Activated T-helper 1 cell treated with Interleukin-2 at 50 U/mL for 16 hours (primary cell): ENCODE measurements around the gene CHTF18.
"Not testable (repeated sequence)": the region's sequence is repeated elsewhere in the genome, so short reads cannot be mapped to it uniquely, and the experiment has no call there.

ENCODE experiments used
- DNase-seq: peaks from one replicate; pipeline ENCODE4 v3.0.0-alpha.2; 2020; ENCODE audit warnings: low read depth

The CHTF18 gene

GRCh38 chr16:788399-789126 lies at the start of gene CHTF18:
Gene CHTF18, plus strand, starts transcription at chr16:788620. Its CDS starts 65 bp downstream, at chr16:788685.
- peak; percentile 95 for DNase-seq

DNA sequence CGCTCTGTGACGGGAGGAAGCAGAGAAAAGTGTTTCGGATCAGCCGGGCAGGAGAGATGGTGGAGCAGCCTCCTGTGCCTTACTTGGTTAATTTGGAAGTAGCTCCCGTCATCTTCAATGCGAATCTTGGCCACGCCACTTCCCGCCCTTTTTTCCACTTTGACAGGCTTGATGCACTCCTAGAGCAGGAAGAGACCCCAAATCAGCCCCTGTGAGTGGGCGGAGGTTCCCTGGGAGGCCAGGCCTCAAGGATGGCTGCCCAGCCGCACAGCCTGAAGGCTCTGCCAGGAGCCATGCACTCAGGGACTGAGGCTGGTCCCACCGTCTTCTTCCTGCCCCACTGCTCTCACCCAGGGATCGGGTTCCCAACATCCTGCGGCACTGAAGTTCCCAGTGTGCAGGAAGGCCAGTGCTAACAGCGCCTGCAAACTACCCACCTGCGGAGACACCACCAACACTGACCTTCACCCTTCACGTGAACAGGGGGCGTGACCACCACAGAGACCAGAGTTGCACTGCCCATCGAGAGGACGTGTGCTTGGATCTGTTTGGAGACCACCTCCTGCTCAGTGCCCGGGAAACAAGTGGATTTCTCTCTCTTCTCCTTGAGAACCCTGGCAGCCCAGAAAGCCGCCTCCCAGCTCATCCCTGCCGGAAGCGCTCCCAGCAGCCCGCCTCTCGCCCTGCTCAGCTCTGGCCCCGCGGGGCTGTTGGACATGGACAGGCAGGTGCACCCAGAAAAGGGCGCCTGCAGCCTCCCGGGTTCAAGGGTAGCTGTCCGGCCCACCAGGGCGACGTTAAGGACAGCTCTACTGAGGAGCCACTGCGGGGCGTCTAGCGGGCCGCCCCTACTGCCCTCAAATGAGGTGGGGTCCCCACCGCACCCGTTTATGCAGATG lies 48.6 kb upstream of the CHTF18 start:
- DNase-seq: no peak

GRCh38 chr16:740459-740763 lies 48.0 kb upstream of the CHTF18 start:
- no peak for DNase-seq

DNA sequence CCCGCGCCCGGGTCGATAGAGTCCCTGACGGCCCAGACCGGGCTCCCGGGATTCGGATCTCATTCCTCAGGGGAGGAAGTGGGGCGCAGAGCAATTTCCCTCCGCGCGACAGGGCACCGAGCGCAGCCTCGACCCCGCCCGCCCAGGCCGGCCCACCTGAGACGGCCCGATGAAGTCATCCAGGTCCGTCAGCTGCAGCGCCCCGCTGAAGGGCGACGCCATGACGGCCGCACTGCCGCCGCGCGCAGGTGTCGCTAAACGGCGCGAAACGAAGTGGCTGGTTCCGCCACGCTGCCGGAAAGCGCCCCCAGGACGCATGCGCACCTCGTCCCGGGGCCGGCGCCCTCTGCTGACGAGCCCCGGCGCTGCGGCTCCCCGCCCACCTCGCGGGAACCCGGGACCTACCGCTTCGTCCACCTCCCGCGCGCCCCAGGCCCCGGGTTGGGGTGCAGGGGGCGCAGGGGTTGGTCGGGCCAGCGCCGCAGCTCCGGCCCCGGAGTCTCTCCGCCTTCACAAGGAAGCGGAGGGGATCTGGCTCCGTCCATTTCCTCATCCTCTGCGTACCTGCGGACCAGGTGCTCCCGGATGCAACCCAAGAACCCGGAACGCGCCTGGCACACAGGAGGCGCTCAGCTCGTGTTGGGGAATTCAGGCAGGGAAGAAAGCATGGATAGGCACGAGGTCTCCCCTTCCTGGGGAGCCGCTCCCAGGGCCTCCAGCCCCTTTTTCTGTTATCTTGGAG lies 47.5 kb upstream of the CHTF18 start, which contains the start of gene CIAO3:
Gene CIAO3 (minus strand): TSS at position 234 of the 742 bp plus-strand sequence. CDS start 12 bp downstream, at position 222.
- peak; percentile 89 for DNase-seq

GRCh38 chr16:741986-742629 lies 46.3 kb upstream of the CHTF18 start:
- DNase-seq: no peak

GRCh38 chr16:742894-743293 lies 45.5 kb upstream of the CHTF18 start:
- DNase-seq: not testable (repeated sequence)

DNA sequence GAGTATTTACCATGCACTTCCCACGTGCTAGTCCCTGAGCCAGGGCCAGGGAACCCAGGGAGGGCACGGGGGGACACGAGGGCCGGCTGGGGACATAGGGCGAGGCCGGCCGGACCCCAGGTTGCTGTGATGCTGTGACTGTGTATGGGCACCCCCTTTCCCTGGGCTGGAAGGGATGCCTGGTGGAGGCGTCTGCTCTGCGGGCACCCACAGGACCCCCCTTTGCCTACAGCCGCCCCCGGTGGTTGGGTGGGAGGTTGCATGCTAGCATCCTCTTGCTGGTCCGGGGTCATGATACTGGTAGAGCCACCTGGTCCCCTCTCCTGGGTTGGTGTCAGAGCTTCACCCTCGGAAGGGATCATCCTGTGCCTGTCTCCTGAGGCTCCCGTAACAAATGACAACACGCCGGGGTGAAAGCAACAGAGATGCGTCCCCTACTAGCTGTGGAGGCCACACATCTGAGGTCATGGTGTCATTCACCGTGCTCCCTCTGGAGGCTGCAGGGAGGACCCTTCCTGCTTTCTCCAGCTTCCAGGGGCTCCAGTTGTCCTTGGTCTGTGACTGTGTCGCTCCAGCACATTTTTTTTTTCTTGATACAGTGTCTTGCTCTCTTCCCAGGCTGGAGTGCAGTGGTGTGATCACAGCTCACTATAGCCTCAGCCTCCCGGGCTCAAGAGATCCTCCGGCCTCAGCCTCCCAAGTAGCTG lies 44.5 kb upstream of the CHTF18 start:
- DNase-seq: no peak

DNA sequence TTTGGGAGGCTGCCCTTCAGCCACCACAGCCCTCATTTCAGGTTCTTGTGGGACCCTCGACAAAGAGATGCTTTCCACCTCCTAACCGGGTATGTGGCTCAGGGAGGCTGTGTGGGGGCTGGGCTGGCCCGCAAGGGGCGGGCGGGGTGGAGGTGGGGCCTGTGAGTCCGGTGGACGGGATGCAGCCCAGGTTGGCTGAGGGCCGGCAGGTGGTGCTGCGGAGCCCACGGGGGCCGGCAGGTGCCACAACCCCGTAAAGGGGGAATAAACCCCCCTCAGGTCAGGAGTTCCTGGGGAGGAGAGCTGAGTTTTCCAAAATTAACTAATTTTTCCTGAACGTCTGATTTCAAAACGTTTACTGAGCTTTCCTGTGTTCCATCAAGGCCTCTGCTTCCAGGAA lies 42.7 kb upstream of the CHTF18 start:
- no peak for DNase-seq

- DNase-seq: no peak
Observed at GRCh38 chr16:746637-747036, 41.8 kb upstream of the CHTF18 start.

GRCh38 chr16:747978-748746 lies 40.3 kb upstream of the CHTF18 start:
- DNase-seq: no peak

GRCh38 chr16:749010-749409 lies 39.4 kb upstream of the CHTF18 start:
- no peak for DNase-seq

DNA sequence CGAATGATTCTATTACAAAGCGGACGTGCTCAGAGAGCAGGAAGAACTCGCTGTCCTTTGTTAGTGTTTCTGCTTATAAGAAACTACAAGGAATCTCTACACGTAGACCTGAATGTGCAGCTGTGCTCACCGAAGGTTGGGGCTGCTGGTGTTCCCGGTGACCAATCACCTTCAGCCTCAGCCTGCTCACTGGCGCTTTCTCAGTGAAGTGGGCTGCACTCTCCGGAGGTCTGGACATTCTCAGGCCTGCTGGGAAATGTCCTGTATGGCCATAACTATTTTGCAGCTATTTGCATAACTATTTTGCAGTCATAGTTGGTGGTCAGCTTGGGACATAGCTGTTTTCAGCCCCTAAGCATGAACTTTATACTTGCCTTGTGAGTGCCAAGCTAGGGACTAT lies 37.9 kb upstream of the CHTF18 start:
- no peak for DNase-seq

GRCh38 chr16:751152-752006 lies 37.0 kb upstream of the CHTF18 start:
- no peak for DNase-seq

DNA sequence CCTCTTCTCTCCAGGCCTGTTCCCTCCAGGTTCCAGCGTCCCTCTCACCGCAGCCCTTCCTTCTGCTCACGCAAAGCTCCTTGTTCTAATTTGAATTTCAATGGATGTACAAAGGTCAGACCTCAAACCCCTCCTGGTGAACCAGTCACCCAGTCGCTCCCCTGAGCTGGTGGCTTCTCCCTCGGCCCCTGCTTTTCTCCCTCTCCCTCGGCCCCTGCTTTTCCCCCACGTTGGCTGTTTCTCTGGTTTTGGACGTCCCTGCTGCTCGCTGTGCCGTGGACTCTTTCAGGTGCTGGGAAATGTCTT lies 36.5 kb upstream of the CHTF18 start:
- DNase-seq: no peak

DNA sequence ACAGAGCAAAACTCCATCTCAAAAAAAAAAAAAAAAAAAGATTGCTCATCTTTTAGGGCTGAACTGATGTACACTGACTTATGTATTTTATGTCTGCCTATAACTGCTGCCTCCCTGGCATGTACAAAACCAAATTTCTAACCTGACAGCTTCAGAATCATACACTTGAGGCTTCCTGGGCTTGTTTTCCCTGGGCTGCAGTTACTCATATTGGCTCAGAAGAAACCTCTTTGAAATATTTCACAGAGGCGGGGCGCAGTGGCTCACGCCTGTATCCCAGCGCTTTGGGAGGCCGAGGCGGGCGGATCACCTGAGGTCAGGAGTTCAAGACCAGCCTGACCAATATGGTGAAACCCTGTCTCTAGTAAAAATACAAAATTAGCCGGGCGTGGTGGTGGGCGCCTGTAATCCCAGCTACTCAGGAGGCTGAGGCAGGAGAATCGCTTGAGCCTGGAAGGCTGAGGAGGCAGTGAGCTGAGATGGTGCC lies 34.3 kb upstream of the CHTF18 start:
- not testable (repeated sequence) for DNase-seq

- no peak for DNase-seq
Observed at GRCh38 chr16:754656-755055, 33.8 kb upstream of the CHTF18 start.

GRCh38 chr16:756428-756827 lies 32.0 kb upstream of the CHTF18 start:
- no peak for DNase-seq

DNA sequence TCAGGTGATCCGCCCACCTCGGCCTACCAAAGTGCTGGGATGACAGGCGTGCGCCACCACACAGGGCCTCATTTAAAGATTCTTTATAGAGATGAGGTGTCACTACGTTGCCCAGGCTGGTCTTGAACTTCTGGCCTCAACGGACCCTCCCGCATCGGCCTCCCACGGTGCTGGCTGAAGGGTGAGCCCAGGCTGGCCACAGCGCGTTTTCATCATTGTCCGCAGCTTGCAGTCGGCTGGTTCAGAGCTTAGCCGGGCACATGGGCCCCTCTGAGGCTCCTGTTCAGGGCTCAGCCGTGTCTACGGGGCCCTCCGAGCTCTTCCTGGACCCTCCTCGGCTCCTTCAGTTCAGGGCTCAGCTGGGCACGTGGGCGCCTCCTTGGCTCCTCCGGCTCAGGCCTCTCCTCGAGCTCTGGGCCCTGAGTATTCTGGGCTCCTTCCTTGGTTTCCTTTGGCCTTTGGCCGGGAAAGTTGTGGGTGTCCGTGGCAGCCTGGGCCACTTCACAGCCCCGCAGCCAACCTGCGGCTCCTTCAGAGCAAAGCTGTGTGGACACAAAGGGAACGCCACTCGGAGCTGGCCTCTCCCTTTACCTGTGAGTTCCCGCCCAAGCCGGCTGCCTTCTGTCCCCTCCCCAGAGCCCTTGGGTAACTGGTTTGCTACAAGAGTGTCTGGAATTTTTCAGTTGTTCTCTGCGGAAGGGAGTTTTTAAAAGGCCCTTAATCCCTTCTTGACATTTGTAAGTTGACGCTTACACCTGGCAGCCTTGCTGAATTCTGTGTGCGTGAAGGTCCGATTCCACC lies 29.1 kb upstream of the CHTF18 start:
- no peak for DNase-seq

GRCh38 chr16:760065-760464 lies 28.4 kb upstream of the CHTF18 start:
- DNase-seq: no peak
